ENCODE data around the gene MAPK8IP3. TPM values are rescaled to one million over a fixed set of nuclear protein-coding genes. Genes with fewer than 3 reads are reported as not detected.

MAPK8IP3 gene
- total RNA-seq, 1 donor from 2014 or later = 63.0 TPM

GRCh38 chr16:1762879-1763520 lies 57.0 kb downstream of the MAPK8IP3 start:
- intact Hi-C loops (cut with DNase I) = no loop called here
- Histone ChIP-seq H3K4me1 (no peaks in the 10 kb centered on the region), H3K27me3 (ENCODE audit: low read depth) (no peaks in the 10 kb centered on the region), H3K27ac (no peak overlapping the region), H3K36me3 (peaks cover 91% of the 10 kb centered on the region), H3K9me3 (no peaks in the 10 kb centered on the region), H3K4me3 (no peak overlapping the region)
- no peak for ATAC-seq
- no peak for TF ChIP-seq CTCF (IDR thresholded peaks at IDR 0.05)
- DNase-seq = no peak

GRCh38 chr16:1763521-1764511 lies 57.8 kb downstream of the MAPK8IP3 start:
- ATAC-seq = no peak

GRCh38 chr16:1764971-1765370 lies 59.0 kb downstream of the MAPK8IP3 start:
- TF ChIP-seq CTCF (IDR thresholded peaks at IDR 0.05) = no peak
- Histone ChIP-seq H3K4me1 (peaks cover 3% of the 10 kb centered on the region), H3K27me3 (ENCODE audit: low read depth) (no peaks in the 10 kb centered on the region), H3K4me3 (no peak overlapping the region), H3K9me3 (no peaks in the 10 kb centered on the region), H3K36me3 (peaks cover 92% of the 10 kb centered on the region), H3K27ac (no peak overlapping the region)
- DNase-seq = no peak
- no peak for ATAC-seq
- intact Hi-C loops (cut with DNase I) = no loop called here

More at GRCh38 chr16:1763521-1764511, 57.8 kb downstream of the MAPK8IP3 start:
- intact Hi-C loops (cut with DNase I) = no loop called here
- Histone ChIP-seq H3K9me3 (no peaks in the 10 kb centered on the region), H3K36me3 (peaks cover 91% of the 10 kb centered on the region), H3K4me3 (no peak overlapping the region), H3K27ac (no peak overlapping the region), H3K4me1 (no peaks in the 10 kb centered on the region), H3K27me3 (ENCODE audit: low read depth) (no peaks in the 10 kb centered on the region)
- no peak for DNase-seq
- no peak for TF ChIP-seq CTCF (IDR thresholded peaks at IDR 0.05)

GRCh38 chr16:1765826-1766225 lies 59.8 kb downstream of the MAPK8IP3 start:
- no peak overlapping the region for H3K4me3 ChIP-seq
- H3K27me3 ChIP-seq (ENCODE audit: low read depth) = no peaks in the 10 kb centered on the region
- H3K36me3 ChIP-seq = peaks cover 86% of the 10 kb centered on the region
- H3K9me3 ChIP-seq = no peaks in the 10 kb centered on the region
- peaks cover 12% of the 10 kb centered on the region for H3K4me1 ChIP-seq
- no peak overlapping the region for H3K27ac ChIP-seq
- intact Hi-C loops (cut with DNase I) = no loop called here
- no peak for TF ChIP-seq CTCF (IDR thresholded peaks at IDR 0.05)
- no peak for ATAC-seq
- no peak for DNase-seq

- Histone ChIP-seq H3K36me3 (peaks cover 82% of the 10 kb centered on the region), H3K9me3 (no peaks in the 10 kb centered on the region), H3K4me3 (no peak overlapping the region), H3K27ac (no peak overlapping the region), H3K4me1 (peaks cover 12% of the 10 kb centered on the region), H3K27me3 (ENCODE audit: low read depth) (no peaks in the 10 kb centered on the region)
- intact Hi-C loops (cut with DNase I) = no loop called here
- TF ChIP-seq CTCF (IDR thresholded peaks at IDR 0.05) = no peak
- no peak for DNase-seq
- ATAC-seq = no peak
Observed at GRCh38 chr16:1766231-1766630, 60.2 kb downstream of the MAPK8IP3 start.

All from lower lobe of right lung (tissue), 2 donors.